HG03280 (cell line): Measurements from ENCODE around the gene COL4A1.

Experiments
- ATAC-seq: cut with Tn5 transposase; IDR thresholded peaks from one replicate; pipeline ENCODE4 v1.9.1; 2021; ENCODE audit warnings: mild to moderate bottlenecking, moderate library complexity; ENCODE audit not compliant: unreplicated experiment

The COL4A1 gene

DNA sequence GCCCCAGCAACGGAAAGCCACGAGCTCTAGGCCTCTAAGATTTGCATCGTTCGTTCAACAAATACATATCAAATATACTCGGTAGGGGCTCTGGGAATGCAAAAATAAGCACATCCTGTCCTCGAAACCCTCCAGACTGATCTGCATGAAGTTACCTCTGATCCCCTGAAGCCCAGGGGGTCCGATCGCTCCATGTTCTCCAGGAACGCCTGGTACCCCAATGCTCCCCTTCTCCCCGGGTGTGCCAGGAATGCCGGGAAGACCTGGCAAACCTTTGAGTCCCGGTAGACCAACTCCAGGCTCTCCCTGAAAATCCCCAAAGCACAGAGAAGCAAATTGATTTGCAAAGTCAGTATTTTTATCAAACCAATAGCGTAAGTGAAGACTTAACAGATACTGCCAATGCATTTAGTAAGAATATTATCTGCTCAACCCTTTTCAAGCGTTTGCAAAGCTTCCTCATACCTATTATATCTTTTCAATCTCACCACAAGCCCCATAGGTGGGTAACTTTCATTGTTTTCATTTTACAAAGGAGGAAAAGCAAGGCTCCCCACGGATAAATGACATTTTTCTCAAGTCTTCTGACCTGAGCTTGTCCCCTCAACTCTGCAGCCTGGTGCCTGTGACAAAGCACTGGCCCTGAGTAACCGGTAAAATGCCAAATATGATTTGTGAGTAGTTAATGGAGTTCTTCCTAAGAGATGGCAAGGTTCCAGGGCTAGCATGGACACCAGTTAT lies 127.7 kb downstream of the COL4A1 start:
- ATAC-seq, result no peak

DNA sequence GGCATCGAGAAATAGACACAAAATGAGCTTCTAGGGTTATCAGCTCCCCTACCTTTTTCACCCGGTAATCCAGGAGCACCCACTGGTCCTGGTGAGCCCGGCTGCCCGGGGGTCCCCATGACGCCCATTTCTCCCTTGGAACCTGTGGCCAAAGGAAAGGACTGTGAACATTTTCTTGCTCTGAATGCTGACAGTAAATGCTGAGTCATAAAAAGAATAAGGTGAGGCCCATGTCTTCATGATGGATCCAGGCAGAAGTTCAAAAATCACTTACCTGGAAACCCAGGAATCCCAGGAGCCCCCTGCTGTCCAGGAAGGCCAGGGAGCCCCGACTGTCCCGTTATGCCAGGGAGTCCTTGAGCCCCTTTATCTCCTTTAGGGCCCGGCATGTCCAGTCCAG lies 129.2 kb downstream of the COL4A1 start:
- ATAC-seq, result no peak

DNA sequence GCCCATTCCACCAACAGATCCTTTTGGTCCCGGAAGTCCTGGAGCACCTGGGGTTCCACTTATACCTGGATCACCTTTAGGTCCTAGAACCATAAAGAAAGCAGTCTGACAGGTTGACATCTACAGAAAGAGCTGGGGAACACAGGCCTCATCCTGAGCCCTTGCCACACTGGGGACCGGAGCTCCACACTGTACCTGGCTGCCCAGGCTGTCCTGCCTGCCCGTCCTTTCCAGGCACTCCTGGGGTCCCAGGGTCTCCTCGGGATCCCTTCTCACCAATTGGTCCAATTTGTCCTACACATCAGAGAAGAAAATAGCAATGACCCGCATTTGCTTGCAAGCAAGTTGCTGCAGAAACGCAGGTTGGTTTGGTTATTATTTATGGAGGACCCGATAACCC lies 130.5 kb downstream of the COL4A1 start:
- ATAC-seq, result no peak

DNA sequence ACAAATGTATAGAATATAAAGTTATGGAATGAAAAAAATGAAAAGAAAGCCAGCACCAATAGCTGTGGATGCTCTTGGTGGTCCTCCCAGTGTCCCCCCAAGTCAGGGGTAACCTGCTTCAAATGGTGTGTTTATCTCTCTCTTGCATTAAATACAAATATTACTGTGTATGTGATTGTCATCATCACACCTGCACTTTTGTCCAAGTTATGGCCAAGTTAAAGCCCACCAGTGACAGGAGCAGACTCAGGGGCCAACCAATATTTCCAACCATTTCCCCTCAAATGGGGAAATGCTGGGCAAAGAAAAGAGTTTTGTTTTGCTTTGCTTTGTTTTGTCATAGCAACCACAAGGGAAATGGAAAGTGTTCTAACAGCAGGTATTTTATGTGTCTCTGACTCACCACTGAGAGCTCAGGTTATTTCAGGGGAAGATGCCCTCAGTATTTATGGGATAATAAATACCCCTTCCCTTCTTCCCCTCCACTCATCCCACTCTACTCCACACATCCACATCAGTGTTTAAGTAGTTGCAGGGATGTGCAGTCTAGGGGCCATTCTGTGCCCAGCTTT lies 133.6 kb downstream of the COL4A1 start:
- no peak for ATAC-seq

DNA sequence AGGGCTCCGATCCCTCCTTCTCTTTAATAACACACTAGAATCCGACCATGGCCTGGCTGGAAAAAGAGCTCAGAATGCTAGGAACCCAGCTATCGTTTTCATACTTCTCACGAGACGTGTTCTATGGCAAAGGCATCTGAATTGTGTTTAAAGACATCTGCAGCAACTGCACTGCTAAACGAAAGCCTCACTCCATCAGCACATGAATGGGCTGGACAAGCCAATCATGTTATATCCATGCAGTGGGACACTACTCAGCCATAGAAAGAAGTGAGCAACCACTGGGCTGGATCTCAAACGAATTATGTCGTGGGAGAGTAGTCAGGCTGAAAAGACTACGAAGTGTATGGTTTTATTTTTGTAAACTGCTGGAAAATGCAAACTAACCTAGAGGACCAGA lies 136.1 kb downstream of the COL4A1 start:
- ATAC-seq, result no peak

DNA sequence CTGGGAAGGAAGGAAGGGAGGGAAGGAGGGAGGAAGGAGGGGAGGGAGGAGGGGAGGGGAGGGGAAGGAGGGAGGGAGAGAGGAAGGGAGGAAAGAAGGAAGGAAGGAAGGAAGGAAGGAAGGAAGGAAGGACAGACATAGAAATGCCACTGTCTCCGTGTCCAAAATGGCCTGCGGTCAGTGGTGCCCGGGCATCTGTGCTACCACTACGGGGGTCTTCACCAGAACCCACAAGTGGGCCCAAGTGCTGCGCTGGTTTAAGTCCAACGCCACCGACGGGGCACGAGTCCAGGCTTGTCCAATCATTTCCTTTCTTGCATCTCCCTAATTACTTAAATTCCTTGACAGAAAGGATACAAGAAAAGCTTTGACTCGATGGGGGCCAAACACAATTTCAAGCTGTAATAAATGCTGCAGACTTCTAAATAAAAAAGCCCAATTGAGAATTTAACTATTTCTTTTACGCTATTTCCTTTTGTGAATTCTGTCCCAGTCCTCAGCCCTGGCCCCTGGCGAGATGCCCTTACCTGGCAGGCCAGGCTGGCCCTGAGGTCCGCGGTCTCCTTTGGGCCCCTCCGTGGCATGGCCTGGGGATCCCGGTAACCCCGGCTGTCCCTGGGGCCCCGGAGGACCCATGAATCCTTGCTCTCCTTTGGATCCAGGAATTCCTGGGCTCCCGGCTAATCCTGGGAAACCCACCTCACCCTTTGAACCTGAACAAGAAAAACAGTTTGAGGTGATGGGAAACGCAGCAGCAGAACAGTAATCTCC lies 136.8 kb downstream of the COL4A1 start:
- no peak for ATAC-seq

DNA sequence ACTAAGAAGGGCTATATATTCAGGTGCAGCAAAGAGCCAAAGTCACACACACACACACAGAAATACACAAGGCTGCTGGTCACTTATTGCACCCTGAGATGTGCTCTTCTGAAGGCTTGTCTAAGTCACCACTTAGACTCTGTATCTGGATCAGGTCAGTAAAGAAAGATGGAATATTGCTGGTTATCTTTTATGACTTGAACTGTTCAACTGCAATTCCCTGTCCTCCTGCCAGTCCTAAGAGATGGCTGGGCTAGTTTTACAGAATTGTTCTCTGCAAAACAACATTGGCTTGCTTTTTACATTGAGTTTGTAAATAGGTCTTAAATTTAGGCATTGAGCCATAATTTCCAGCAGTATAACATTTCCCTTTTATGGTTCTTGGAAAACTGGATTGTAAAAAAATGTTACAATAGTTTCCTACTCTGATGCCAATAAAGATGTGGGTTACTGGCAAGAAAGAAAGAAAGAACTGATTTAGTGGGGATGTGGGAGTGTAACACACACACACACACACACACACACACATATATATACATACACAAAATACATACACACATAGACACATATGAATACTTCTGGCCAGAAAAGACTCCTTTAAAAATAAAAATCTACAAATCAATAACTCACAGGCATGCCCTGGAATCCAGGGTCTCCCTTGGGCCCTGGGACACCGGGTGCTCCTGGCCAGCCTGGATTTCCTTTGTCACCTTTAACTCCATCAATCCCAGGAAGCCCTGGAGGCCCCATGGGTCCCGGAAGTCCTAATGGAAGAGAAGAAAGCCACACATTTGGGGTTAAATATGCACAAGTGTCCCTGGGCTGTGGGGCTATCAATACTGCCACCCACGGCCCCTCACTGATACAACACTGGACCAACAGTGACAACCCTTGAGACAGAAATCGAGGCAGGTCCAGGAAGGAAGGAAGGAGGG lies 137.7 kb downstream of the COL4A1 start:
- ATAC-seq, result no peak

DNA sequence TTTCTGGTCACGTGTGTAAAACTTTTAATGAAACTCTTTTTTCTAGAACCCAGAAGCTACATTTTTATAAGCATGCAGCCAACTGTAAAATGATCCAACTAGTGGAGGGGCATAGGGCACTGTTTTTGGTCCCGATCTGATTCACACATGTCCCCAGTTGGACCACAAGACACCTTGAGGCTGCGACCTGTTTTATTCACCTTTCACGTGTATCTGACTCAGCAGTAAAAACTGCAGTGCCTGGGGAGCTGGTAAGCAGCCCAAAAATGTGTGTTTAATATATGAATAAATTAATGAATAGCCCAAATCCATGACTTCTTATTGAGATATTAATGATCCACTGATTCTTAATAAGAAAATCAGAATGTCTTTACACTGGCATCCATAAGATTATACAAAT lies 140.4 kb downstream of the COL4A1 start:
- no peak for ATAC-seq

DNA sequence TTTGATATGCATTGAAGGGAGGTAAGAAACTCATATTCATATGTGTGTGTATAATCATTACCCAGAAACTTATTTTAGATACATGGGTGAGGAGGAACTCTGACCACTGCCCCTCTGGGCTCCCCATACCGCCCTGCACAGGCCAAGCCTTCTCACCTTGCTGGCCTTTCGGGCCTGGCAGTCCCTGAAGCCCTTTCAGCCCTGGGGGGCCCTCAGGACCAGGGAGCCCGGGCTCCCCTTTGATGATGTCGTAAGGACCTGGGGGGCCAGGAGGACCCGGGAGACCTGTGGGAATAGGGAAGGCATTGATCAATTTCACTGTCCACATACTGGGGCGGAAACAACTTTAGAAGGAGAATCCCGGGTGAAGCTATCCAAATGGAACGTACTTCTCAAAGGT lies 142.3 kb downstream of the COL4A1 start:
- ATAC-seq, result no peak

DNA sequence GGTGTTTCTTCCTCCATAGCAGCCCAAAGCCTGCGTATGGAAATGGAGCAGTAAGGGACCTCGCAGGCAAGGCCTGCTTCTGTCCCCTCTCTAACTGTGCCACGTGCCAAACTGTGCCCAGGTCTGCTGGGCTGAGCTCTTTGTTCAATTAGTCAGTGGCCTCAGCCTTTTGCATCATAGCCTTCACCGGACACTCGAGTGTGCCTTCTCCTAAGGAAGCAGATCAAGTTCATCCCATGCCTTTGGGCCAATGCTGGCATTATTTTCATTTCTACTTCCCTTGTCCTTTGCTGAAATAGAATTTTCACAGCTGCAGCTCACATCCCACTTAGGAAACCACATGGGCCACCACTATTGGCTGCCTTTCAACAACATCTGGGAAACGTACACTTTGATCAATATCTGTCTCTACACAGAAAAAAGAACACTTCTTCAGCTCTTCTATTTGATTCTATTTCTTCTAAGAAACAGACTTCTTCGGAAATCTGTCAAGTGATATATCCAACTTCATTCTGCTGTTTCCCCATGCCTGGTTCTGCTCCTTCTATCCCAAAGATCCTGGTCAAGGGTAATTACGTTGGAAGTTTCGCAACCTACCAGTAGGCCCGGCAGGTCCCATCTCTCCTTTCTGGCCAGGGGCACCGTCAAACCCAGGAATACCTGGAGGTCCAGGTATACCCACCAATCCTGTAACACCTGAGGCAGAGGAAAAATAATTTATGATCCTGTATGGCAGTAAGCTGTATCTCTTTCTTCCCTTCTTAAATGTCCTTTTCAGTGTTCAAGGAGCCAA lies 143.9 kb downstream of the COL4A1 start:
- ATAC-seq, result no peak

DNA sequence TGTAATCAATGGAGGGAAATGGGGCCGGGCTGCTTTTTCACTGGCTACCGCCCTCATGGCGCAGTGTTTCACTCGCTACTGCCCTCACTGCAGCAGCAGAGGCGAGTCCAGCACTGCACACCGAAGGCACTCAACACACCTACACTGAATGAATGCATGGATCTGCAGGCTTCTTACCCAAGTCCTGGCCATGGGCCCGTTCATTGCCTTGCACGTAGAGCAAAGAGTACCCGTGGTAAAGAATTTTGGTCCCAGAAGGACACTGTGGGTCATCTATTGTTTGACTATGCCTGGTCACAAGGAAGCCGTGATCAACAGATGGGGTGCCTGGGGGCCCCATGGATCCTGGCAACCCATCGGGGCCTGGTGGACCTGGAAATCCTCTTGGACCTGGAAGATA lies 144.9 kb downstream of the COL4A1 start:
- no peak for ATAC-seq

DNA sequence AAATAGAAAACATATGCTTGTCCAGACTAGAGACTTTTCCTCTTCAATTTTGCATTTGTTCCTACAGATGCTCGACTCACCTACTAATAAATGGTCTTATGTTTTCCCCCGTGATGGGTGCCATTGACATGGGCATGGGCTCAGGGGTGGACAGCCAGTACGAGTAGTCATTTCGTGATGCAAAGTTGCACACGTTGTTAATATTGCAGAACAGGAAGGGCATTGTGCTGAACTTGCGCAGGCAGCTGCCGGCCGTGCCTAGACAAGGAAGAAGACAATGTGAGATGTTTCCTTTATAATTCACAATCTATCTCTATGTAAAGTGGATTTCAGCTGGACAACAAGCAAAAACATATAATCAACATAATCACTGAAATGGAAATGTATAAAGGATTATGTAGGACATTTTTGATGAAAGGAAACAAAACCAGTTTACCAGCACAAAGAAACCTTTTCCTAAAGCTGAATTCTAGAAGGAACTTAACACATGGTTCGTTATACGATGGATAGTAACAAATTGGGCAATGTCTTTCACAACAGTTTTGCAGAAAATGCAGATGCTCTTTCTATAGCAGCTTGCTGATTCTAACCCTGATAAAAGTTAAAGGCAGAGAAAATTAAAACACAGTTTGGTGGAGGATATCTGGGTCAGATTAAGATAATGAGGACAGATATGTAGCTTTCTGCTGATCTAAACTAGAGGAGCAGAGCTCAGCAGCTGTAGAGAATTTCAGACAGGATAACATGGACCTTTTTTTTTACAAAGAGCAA lies 145.7 kb downstream of the COL4A1 start:
- ATAC-seq, result no peak

DNA sequence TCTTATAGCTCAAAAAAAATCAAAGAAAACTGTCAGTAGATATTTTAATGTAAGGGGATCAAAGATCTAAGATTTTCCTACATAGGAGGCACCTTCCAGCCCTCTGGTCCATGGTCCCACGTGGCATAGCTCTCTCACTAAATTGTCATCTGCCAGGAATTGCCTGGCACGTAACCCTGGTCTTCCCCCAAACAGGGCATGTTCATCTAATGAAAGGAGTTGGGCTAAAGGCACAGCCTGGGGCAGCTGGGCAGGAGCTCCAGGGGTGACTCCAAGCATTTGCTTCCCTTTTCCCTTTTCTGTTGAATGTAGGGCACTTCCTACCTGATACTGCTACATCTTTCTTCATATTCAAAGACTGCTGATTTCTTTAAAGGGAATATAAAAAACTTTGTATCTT lies 148.7 kb downstream of the COL4A1 start:
- no peak for ATAC-seq

DNA sequence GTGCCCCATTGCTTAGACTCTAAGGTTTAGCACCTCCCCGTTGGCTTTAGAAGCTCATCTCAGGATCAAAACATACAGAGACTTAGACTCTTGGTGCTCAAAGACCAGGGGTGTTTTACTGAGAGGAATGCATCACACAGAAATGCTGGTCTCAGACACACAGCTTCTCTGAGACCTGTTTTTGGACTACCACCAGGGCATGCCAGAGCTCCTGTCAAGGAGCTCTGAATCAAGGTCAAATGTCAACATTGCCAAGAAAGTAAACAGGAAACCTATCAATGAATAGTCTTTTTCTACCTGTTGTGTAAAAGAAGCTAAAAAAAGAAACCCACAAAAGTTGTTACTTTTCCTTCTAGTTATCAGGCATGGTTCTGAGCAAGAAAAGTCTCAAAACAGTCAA lies 149.2 kb downstream of the COL4A1 start:
- ATAC-seq, result no peak

DNA sequence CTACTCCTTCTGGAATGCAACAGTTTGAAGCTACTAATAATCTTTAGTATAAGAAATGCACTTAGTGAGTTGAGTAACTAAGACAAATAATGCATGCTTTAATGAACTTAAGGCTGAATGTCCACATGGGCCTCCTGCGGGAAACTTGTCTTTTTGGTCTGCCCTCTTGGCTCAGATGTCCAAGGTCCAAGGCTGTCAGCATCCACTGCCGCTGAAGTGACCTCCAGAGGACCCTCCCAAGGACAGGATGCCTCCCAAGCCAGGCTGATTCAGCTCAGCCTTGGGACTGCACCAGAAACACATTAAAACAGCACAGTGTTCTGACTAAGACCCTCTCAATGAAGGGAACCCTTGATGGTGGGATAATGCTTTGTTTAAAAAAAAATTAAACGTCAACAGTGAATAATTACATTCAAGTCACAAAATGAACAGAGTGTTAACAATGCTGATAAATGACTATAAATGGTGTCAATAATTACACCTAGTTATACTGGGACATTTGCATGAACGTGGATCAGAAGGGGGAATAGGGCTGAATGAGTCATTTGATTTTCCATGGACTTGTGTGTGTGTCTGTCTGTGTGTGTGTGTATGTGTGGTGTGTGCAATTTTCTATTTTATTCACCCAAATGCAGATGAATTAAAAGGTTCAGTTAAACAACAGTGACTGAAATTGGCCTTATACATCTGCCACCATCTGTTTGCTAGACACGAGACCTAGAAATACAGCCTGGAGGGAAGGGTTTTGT lies 150.5 kb downstream of the COL4A1 start:
- no peak for ATAC-seq

DNA sequence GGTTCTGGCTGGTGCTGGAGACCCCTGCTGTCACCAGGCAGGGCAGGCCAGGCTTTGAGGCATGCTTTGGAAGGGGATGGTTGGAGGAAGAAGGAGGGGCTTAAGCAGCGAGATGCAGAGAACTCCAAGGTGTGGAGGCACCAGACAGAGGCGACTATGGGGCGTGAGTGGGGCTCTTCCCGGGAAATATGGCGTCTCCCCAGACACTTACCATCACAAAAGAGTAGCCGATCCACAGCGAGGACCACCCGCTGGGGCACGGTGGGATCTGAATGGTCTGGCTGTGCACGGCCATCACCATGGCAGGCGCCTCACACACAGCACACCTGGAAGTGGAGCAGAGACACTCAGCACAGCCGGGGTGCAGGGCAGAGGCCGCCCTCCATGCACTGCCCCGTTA lies 151.9 kb downstream of the COL4A1 start:
- ATAC-seq, result no peak

DNA sequence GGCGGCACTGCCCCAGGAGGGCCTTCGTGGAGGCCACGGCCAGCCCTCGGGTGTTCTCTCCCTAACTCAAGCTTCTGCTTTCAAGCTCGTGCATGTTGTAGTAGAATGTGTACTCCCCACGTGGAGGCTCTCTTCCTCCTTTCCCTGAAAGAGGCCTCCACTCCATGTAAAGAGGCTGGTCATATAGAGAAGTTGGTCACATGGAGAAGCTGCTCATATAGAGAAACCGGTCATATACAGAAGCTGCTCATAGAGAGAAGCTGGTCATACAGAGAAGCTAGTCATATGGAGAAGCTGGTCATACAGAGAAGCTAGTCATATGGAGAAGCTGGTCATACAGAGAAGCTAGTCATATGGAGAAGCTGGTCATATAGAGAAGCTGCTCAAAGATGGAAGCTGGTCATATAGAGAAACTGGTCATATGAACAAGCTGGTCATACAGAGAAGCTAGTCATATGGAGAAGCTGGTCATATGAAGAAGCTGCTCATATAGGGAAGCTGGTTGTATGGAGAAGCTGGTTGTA lies 152.5 kb downstream of the COL4A1 start:
- no peak for ATAC-seq

DNA sequence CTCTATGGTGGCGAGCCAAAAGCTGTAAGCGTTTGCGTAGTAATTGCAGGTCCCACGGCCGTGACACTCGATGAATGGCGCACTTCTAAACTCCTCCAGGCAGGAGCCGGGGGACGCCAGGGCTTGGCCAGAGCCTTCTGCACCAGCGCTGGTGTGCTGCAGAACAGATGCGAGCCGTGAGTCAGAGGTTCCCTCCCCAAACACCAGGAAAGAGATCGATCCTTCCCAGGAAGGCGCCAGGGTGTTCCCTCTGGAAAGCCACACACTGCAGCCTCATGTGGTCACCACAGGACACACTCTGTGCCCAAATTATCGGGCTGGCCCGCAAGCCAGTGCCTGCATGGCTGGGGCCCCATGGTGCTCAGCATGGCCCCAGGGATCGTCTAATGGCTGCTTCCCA lies 154.6 kb downstream of the COL4A1 start:
- no peak for ATAC-seq

DNA sequence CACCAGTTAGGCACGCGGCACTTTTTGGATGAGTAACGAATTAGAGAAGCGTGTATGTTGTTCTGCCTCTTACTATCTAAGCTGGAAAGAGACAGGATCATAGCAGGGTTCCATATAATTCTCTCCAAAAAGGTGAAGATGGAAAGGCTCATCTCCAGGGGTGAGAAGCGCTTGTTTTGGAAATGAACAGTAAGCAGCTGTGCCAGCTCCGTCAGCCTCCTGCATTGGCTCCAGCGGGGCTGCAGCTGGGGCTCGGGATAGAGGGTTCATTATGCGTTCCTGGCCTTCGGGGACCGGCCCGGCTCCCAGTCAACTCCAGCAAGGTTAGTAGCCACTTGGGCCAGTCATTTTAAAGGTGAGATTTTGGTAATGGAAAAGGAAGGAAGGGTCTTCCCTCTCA lies 155.5 kb downstream of the COL4A1 start:
- ATAC-seq, result no peak
